Fibroblast of peridontal ligament (primary cell): ENCODE measurements around the gene TMPRSS15.

ENCODE experiments used
- DNase-seq: peaks from one replicate; pipeline ENCODE4 v3.0.0-alpha.2; 2010; ENCODE audit errors: extremely low read depth

TMPRSS15 gene

DNA sequence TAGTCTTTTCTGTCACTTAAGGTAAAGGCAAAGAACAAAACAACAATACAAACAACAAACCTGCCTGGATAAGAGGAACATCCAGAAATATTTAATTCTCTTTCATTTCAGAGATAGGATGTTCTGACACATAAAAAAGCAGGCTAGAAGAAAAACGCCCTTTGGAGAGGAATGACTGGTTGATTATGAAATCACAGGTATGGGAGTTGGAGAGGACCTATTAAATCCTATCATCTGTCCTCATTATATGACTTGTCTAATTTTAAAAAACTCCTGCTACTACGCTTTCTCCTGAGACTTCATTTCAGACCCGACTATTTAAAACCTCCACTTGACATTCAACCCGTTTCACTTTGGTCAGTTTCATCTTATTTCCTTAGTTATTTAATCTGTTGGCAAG is 54.1 kb downstream of the TMPRSS15 start:
- DNase-seq: no peak

DNA sequence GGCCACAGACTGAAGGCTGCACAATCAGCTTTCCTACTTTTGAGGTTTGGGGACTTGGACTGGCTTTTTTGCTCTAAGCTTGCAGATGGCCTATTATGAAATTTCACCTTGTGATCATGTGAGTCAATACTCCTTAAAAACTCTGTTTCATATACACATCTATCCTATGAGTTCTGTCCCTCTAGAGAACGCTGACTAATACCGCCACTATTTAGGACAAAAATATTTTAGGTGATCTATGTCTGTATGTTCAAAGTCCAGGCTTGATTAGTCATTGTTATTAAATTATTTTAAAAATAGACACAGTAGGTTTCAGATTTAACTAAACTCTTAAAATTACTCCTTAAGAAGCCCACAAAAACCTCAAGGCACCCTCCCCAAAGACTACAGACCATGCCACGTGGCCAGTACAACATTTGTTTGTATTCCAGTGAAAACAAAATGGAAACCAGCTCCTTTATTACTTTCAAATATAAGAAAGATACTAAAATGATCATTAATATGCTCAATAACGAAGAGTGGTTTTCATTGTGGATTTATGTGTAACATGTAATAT is 63.1 kb downstream of the TMPRSS15 start:
- DNase-seq: no peak

DNA sequence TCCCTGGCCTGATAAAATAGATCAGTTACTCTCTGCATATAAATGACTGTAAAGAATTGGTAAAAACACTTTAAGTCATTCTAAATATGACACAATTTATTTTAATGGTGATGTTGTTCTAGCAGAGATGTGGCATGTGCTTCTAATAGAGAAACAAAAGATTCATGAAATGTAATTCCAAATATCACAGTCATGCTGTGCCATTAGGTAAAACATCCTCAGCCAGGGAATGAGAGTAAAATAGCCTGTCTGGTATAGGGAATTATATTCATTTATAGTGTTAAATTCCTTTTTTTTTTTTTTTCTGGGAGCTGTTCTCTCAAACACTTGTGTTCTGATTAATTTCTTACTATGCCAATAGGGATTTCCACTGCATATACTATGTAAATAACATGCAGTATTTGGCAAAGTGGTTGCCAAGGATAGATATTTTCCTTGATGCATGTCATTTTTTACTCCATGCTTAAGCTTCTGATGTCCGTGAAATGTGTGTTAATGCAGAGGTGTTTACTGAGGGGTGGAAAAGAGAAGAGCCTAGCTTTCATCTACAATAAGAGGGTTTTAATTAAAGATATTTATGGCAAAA is 67.8 kb downstream of the TMPRSS15 start:
- no peak for DNase-seq

DNA sequence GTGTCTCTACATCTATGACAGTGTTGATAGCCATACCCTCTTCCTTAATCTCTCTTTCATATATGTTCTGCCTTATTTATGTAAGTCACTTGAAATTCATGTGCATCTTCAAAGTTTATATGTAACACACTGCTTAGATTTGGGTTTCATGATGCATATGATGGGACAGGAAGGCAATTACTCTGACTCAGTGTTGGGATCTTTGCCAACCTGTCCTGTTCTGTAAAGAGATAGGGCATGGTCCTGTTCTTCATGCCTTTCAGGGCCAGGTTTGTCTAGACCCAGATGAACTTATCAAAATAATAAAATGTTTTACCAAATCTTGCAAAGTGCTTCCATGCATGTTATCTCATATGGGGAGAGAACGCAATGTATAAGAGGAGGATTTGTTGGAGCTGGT is 69.5 kb downstream of the TMPRSS15 start:
- DNase-seq: no peak

DNA sequence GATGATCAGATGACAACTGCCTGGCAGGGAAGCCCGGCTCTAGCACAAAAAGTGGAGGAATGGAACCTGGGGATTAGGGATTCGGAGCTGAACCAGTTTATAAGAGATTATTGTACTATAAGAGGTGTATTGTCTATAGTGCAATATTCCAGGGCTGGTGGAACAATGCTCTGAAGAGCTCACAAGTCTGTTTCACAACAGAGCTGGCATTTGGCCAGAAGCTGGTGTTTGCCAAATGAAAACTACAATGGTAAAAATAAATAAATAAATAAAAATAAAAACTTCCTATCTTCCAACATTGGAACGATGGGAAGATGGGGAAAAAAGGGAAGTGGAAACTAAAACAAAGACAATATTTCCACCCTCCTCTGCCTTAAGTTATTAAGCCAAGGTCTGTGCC is 85.4 kb downstream of the TMPRSS15 start:
- DNase-seq: no peak

DNA sequence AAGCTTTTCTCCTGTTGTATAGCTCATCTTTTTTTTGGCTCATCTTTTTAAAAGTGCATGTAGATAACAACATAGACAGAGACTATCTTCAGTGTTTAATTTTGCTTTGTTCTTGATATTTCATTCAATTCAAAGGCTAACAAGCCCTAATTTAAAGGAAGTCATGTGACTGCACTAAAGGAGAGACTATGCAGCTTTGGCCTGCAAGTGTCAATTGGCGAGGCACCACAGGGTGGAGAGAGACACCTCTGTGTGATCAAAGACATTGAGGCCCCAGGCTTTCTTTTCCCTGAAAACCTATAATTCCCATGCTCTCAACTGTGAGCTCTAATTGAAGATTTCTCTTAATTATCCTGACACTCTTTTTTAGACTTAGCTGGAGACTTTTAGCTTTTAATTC is 105.4 kb downstream of the TMPRSS15 start:
- no peak for DNase-seq

DNA sequence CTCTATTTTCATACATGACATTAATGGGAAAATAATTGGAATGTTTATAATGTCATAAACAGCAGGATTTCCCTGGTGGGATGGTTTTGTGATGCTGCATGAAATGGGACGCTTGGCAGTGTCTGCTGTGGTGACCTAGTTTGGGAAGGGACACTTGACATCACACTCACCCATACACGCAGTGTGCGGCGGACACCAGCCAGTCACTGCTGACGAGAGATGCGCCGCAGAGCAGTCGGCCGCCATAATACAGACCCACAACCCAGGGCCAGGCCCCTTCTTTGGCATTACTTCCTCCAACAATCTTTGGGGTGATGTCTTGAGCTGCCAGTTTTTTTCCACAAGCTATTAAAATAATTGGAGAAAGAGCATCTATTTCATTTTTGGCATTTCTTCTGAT is 109.5 kb downstream of the TMPRSS15 start:
- no peak for DNase-seq

DNA sequence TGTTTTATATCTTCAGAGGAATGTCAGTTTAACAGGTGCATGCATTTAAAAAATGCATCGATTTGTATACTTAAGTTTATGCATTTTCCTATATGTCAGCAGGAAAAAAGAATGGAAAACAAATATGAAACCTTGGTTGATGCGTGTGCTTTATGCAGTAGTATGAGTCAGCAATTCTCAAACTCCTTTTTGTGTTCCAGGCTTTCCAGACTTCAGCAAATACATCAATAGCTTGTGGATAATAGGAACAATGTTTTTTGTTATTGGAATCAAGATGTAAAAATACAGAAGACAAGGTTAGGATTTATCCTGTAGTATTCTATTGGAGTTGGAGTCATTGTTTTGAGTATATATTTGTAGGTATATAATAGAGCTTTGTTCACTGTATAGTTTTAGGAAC is 113.7 kb downstream of the TMPRSS15 start:
- DNase-seq: no peak

DNA sequence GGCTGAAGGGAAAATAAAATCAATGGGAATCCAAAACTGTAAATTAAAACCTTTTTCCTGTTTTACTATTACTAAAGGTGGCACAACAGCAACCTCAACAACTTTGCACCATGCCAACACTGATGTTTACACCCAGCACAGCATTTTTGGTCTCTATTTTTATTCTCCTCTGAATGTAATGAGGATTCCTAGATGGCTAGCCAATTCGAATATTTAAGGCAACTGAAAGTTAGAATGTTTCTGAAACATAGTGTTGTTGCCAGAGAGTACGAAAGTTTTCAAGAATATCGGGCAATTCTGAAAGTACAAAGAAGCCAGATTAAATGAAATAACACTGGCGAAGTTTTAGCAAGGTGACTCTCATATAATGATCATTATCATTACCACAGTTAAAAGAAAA is 118.2 kb downstream of the TMPRSS15 start:
- no peak for DNase-seq

DNA sequence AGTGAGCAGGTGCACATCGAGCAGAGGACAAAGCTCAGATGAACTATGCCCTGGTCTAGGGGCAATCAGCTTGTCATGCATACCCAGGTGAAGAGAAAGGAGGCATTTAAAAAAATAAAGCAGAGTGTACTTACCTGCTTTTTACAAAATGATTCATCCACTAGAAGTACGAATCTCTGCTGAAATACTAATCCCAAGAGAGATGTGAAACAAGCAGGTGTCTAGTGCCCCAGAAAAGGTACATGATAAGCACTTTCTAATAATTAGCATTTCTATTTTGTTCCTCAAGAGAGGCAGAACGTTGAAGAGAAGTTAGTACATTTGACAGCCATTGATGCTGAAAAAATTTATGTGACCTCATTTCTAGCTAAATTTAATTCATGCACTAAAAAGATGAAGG is 127.8 kb downstream of the TMPRSS15 start:
- DNase-seq: no peak

DNA sequence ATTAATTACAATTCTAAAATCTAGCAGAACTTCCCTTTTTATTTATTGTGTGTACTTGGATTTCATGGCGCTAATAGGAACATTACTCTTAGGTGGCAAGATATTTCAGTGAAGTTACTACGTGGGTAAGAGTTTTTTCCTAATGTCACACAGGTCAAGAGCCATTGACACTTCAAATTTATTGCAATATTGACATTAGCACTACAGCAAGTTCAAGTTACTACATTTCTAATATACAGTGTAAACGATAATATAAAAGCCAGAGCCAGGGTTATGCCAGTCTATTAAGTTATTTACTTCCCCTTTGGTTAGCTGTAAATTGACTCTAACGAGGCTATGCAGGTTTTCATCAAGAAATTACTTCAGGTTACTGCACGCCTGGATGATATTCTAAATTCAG is 129.2 kb downstream of the TMPRSS15 start:
- no peak for DNase-seq

DNA sequence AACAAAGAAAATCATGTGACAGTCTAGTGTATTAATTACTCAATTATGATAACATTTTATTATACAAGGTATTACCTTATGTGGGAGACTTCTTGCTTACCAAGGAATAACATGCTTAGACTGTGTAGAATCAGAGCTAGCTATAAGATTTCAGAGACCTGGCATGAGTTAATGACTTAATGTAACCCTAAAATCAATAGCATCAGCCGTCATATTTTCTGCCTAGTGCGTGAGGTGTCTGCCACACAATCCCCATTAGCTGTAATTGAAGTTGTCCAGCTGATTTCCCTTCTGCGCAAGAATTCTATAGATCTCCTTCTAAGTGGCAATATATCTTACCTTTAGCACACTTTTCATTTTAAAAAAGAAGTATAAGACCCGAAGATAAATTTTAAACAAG is 130.2 kb downstream of the TMPRSS15 start:
- no peak for DNase-seq

DNA sequence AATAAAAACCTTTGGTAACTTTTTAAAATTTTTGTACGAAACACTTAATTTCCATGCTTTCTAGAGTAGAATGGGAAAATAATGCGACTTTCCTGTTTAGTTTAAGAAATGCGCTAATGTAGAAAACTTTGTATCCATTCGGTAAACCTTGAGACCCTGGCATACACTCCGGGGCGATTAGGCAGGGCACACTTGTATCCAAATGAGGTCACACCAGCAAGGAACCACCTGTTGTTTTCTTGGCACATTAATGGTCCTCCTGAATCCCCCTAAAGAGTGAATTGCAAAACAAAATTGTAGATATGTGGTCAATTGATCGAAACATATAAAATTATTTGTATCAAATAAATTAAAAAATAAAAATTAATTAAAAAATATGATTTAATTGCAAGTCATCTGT is 133.7 kb downstream of the TMPRSS15 start:
- no peak for DNase-seq

DNA sequence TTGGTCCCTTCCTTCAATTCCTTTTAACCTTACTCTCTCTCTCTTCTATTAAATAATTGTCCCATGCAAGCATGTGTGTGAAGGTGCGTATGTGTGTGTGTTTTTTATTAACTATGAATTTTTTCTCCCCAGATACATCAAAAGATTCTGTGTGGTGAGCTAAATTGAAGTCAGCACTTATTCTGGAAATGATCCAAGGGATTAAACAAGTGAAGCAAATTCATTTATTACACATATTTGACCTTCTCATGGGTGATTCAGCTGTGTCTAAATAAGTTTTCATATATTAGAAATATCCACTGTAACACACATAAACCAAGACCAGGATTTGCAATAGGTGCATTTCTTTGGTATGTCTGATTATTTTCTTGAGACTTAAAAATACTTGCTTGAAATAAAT is 134.7 kb downstream of the TMPRSS15 start:
- no peak for DNase-seq

DNA sequence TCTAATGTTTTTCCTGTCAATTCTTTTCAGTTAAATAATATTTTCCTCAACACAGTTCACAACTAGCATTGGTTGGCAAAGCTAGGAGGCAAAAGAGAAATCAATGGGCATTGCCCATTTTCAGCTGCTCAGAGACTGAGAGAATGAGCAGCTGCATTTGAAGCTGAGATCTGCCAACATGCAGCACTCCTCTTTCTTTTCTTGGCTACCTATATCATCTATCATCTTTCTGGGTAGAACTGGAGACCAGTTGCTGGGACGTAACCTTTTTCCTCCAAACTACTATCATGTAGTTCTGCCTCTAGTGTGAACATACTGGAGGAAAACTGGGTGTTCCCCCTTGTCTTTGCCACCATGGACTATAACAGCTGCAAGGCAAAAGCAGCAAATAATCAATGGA is 136.1 kb downstream of the TMPRSS15 start:
- DNase-seq: no peak

DNA sequence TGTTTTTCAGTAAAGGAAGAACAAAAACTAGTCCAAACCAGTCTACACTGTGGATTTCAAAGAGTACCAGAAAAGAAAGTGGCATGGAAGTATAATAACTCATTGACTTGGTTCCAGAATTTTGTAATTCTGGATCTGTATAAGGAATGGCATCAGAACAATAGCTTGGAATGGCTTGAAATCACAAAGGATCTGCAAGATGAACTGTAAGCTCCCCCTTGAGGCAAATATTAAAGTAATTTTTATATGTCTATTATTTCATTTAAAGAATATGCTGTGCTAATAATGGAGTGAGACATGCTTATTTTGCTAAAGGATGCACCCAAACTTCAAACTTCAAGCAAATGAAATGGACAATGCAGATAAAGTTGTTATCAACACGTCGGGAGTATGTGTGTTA is 137.6 kb downstream of the TMPRSS15 start:
- DNase-seq: no peak

DNA sequence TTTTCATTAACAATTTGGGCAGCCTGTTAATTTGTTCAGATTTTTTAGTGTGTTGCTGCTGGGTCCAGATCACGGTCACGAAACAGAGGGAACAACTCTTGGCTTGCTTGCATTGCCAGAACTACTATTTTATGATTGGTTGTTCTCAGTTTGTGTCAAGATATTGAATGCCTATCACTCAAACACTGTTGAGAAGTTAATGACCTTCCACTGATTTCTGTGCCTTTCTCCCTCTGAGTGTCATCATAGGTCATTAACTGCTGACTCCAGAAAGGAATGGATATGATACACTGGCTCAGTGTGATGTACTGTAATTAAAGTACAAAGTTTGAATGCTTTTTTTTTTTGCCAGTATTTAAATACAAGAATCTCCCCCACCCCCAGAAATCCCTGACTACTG is 149.8 kb downstream of the TMPRSS15 start:
- DNase-seq: no peak

DNA sequence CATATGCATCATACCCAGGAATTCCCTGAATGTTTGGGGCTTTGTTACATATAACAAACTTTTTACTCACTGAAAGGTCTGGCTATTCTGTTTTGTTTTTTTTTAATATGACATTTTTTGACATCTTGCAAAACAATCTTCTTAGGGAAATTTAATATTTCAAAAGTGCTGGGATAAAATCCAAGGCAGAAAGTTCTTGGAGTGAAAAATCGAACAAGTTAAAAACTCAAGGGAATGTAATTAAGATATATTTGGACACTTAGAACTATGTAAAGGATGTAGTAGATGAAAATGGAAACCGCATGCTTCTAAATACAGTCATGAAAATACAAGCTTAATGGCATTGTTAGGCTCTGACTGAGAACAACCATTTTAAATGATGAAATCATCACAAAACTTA is 150.4 kb downstream of the TMPRSS15 start:
- DNase-seq: no peak

DNA sequence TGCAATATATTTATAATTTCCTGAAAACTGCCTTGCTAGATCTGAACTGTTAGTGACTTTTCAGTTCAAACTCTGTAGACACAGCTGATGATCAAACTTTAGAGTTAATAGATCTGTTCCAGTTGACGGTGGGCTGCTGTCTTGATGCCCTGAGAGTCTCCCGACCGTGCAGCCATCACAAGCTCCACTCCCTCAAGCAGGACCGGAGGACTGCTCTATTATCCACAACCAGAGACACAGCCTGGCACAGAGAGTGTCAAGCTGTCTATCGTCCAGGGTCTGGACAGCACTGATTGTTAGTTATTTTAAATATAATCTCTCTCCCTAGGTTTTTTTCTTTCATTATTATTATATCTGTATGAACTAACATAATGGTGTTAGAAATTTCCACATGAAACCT is 150.9 kb downstream of the TMPRSS15 start:
- DNase-seq: no peak

DNA sequence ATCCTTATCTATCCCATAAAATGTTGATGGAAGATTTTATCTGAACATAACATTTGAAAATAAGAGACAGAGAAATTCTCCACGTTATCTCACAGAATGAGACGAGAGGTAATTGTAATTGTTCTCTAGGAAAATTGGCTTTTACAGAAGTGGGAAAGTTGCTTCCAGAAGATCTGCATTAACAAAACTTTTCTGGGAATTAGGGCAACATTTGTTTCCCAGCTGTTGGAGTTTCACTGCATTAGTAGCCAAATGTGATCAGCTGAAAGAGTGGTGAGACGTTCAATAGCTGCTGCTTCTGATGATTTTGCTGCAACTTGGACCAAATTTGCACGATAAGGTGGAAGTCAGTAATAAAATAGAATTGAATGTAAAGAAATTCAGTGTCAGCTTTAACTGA is 151.3 kb downstream of the TMPRSS15 start:
- no peak for DNase-seq

DNA sequence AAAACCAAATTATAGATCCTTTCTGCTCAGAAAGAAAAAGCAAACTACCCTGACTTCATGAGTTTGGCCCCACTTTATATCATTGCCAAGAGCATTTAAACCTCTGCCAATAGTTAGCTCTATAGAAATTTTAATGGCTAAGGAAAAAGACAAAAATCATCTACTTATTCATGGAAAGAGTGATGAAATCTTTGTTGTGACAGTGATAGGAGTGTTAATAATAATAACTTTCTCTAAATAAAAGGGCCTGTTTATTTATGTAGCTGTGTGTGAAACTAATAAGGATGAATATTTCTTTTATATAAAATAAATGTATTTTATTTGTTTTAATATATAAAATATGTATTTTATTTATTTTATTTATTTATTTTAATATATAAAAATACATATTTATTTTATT is 152.5 kb downstream of the TMPRSS15 start:
- no peak for DNase-seq

DNA sequence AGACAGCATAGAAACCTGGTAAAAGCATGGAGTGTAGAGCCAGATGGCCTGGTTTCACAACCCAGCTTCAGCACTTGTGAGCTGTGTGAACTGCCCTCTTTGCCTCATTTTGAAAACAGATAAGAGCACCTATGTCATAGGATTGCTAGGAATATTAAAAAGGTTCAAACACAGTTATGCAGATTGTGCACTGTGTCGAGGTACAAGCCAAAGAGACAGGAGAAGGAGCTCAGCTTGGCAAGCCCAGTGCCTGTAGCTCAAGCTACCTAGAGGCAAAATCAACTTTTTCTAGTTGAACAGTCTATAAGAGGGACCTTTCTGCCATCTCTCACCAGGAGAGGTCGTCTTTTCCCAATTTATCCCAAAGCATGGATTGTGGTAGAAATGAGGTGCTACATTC is 153.9 kb downstream of the TMPRSS15 start:
- no peak for DNase-seq

DNA sequence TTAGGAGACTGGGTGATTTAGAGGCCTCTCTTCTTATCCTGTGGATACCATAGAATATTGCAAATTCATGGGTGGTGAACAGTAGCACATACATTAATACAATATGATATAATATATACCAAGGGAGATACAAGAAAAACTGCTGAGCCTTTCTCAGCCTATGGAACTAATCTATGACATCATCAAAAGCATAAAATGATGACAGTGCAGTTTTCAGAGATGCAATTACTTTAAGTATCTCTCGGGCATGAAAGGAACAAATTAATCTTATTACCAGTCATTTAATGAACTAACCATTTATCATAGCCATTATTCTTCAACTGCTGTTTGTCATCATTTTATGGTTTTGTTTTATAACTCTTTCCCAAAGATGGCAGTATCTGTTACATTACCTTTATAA is 155.4 kb downstream of the TMPRSS15 start:
- DNase-seq: no peak

DNA sequence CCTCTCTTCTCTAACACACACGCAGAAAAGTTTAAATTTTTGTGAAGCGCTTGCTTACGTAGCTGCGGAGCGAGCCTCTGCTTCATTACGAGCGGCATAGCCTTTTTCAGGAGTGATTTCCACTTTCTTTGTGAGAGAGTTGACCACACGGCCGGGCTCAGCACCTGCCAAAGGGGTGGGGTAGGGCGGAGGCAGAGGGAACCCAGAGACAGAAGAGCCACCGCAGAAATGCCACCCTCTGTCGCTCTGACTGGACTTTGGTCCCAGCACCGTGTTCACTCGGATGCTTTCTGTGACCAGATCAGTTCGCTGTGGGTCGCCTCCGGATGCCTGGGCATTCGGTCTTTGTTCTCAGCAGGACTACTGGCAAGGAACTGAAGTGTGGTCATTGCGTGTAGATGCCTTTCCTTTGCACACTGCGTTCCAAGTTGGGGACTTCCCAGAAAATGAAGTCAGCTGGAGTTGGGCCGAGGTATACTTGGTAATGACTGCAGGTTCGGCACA is 158.1 kb downstream of the TMPRSS15 start:
- no peak for DNase-seq
